ENCODE data around the gene GLIPR2.

Gene GLIPR2

GRCh38 chr9:36193023-36193422 is 56.5 kb downstream of the GLIPR2 start:
- peak overlapping the region; percentile 97 for H3K4me3 ChIP-seq (ENCODE audit: low read depth, low read length)
- no peak for TF ChIP-seq CTCF (IDR thresholded peaks at IDR 0.05; ENCODE audit: low read depth, low read length, missing control alignments)
- no peak for DNase-seq (ENCODE audit: low read depth)

- H3K4me3 ChIP-seq (ENCODE audit: low read depth, low read length), result no peak overlapping the region
- DNase-seq (ENCODE audit: low read depth), result no peak
- no peak for TF ChIP-seq CTCF (IDR thresholded peaks at IDR 0.05; ENCODE audit: low read depth, low read length, missing control alignments)
Measured at GRCh38 chr9:36194326-36195000, 57.9 kb downstream of the GLIPR2 start.

- no peak for TF ChIP-seq CTCF (IDR thresholded peaks at IDR 0.05; ENCODE audit: low read depth, low read length, missing control alignments)
- no peak overlapping the region for H3K4me3 ChIP-seq (ENCODE audit: low read depth, low read length)
- DNase-seq (ENCODE audit: low read depth), result no peak
Measured at GRCh38 chr9:36204906-36205547, 68.5 kb downstream of the GLIPR2 start.

GRCh38 chr9:36207016-36207415 is 70.5 kb downstream of the GLIPR2 start:
- TF ChIP-seq CTCF (IDR thresholded peaks at IDR 0.05; ENCODE audit: low read depth, low read length, missing control alignments), result no peak
- H3K4me3 ChIP-seq (ENCODE audit: low read depth, low read length), result no peak overlapping the region
- DNase-seq (ENCODE audit: low read depth), result no peak

GRCh38 chr9:36207546-36208012 is 71.0 kb downstream of the GLIPR2 start:
- DNase-seq (ENCODE audit: low read depth), result no peak
- no peak overlapping the region for H3K4me3 ChIP-seq (ENCODE audit: low read depth, low read length)
- no peak for TF ChIP-seq CTCF (IDR thresholded peaks at IDR 0.05; ENCODE audit: low read depth, low read length, missing control alignments)

GRCh38 chr9:36208521-36209253 is 72.2 kb downstream of the GLIPR2 start:
- DNase-seq (ENCODE audit: low read depth), result no peak
- H3K4me3 ChIP-seq (ENCODE audit: low read depth, low read length), result no peak overlapping the region
- TF ChIP-seq CTCF (IDR thresholded peaks at IDR 0.05; ENCODE audit: low read depth, low read length, missing control alignments), result no peak
